Lung (tissue), 12 donors: ENCODE measurements around the gene TICRR. TPM values are rescaled to one million over a fixed set of nuclear protein-coding genes. Genes with fewer than 3 reads are reported as not detected.

Experiments
- ATAC-seq: fragments of 200-7000 bp; cut with Tn5 transposase; one replicate; pipeline ENCODE4 v1.9.1; 2020; ENCODE audit warnings: moderate number of reproducible peaks; ENCODE audit not compliant: insufficient read depth, low FRiP score
- DNase-seq, 3 donors: peaks; one replicate each; pipeline ENCODE4 v3.0.0-alpha.2; 2013 to 2017
- H3K27ac ChIP-seq, 2 donors: one replicate each; pipeline ENCODE4 v1.5.1; 2013; ENCODE audit warnings: mild to moderate bottlenecking in 2 of 2, moderate library complexity in 2 of 2, control low read depth in 1 of 2, inconsistent platforms in 1 of 2, low read depth in 1 of 2, low read length in 1 of 2
- H3K27me3 ChIP-seq, 3 donors: one replicate each; pipeline ENCODE4 v1.5.1; 2013; ENCODE audit warnings: low read length in 2 of 3; ENCODE audit not compliant: control insufficient read depth in 3 of 3, insufficient read depth in 3 of 3
- H3K36me3 ChIP-seq, 4 donors: one replicate each; pipeline ENCODE4 v1.5.1; 2013; ENCODE audit warnings: low read length in 4 of 4, mild to moderate bottlenecking in 1 of 4, moderate library complexity in 1 of 4; ENCODE audit not compliant: control insufficient read depth in 4 of 4, insufficient read depth in 4 of 4
- H3K4me1 ChIP-seq, 5 donors: one replicate each; pipeline ENCODE4 v1.5.1; 2013; ENCODE audit warnings: low read length in 5 of 5, mild to moderate bottlenecking in 2 of 5, moderate library complexity in 1 of 5; ENCODE audit not compliant: control insufficient read depth in 5 of 5, insufficient read depth in 5 of 5
- H3K4me3 ChIP-seq: one replicate; pipeline ENCODE4 v1.5.1; 2013; ENCODE audit warnings: mild to moderate bottlenecking, control low read depth, moderate library complexity
- H3K9ac ChIP-seq, 2 donors: one replicate each; pipeline ENCODE4 v1.5.1; 2013; ENCODE audit warnings: low read length in 2 of 2, control low read depth in 1 of 2; ENCODE audit not compliant: insufficient read depth in 1 of 2
- H3K9me3 ChIP-seq, 4 donors: one replicate each; pipeline ENCODE4 v1.5.1; 2013; ENCODE audit warnings: low read length in 3 of 4, mild to moderate bottlenecking in 1 of 4, moderate library complexity in 1 of 4; ENCODE audit not compliant: control insufficient read depth in 4 of 4, insufficient read depth in 3 of 4
- CTCF ChIP-seq: IDR thresholded peaks from 2 replicates; pipeline ENCODE4 v1.5.1; 2012; ENCODE audit warnings: mild to moderate bottlenecking; ENCODE audit errors: control extremely low read depth, extremely low read depth
- WGBS, 2 donors: extraction: QIAGEN DNeasy Blood & Tissue Kit; methylation state at CpG; one replicate each; pipeline ENCODE4 v1.1.7; 2013; 5-methylcytosine and 5-hydroxymethylcytosine counted together
- polyA plus RNA-seq, 2 donors: library from polyadenylated mRNA; stranded (reverse); fragments of 200-250 nt; gene quantifications; one replicate each; pipeline ENCODE4 v1.2.1, GENCODE V29; 2013
- total RNA-seq, 2 donors: library from RNA; depleted of rRNA in 1 of 2; stranded (reverse); fragments of >200 nt in 1 of 2; gene quantifications; one replicate each; pipeline ENCODE4 v1.2.1, GENCODE V29; 2014 to 2021
- donor health status: control.
- donor health status: control.
- donor health status: Bipolar disorder and iron deficiency.
- donor health status: healthy.
- donor health status: DM: yes; HTN: yes; CAD: no.

TICRR gene
- total and polyA plus RNA-seq, 4 donors: 0.31 to 1.7 (median 0.43) TPM

- Histone ChIP-seq H3K36me3 (no peaks in the 10 kb centered on the region), H3K9ac (peak overlapping the region in 1 of 2 donors; percentile 55), H3K4me3 (peak overlapping the region; percentile 51), H3K4me1 (peaks cover 0 to 15% (median 8%) of the 10 kb centered on the region in 5 donors), H3K9me3 (no peaks in the 10 kb centered on the region), H3K27ac (no peak overlapping the region), H3K27me3 (peaks cover 0 to 2% (median 0%) of the 10 kb centered on the region in 3 donors)
- DNase-seq (peak in 2 of 3 donors; percentile 12 to 14), ATAC-seq (no peak)
- no peak for TF ChIP-seq CTCF
- WGBS, 2 donors: 1 to 2% methylated on average over 51 to 60 of the region's 60 CpGs
Measured at GRCh38 chr15:89575656-89576416, 567 bp downstream of the TICRR start.

DNA sequence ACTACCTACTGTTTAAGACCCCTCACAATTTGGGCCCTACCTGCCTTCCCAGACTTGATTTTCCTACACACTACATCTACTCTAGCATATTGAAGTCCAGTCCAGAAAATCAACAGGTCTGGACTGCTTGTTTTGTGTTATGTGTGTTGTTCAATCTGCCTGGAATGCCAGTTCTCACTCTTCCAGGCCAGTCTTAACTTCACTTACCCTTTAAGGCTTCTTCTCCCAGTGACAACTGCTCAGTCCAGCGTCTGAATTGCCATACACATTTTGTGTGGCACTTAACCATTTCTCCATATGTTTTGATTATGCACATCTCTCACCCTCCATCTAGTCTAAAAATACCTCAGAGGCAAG lies 1.1 kb downstream of the TICRR start:
- Histone ChIP-seq H3K9ac (peak overlapping the region in 1 of 2 donors; percentile 55), H3K9me3 (no peaks in the 10 kb centered on the region), H3K27me3 (no peaks in the 10 kb centered on the region), H3K4me1 (peaks cover 0 to 15% (median 8%) of the 10 kb centered on the region in 5 donors), H3K27ac (no peak overlapping the region), H3K4me3 (no peak overlapping the region), H3K36me3 (no peaks in the 10 kb centered on the region)
- no peak for ATAC-seq
- 13 to 29% methylated on average over 1 of the region's 1 CpG for WGBS, 2 donors
- peak in 2 of 3 donors; percentile 13 to 21 for DNase-seq
- TF ChIP-seq CTCF: no peak

DNA sequence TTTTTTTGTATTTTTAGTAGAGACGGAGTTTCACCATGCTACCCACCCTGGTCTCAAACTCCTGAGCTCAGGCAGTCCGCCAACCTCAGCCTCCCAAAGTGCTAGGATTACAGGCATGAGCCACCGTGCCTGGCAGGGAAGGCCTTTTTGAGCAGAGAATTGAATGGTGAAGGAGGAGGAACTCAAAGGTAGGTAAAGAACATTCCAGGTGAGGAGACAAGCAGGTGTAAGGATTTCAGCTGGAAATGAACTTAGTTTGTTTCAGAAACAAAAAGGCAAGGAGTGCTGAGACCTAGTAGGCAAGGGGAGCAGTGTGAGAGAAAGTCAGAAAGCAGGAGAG lies 2.5 kb downstream of the TICRR start:
- peaks cover 0 to 5% (median 0%) of the 10 kb centered on the region in 4 donors for H3K36me3 ChIP-seq
- 82 to 86% methylated on average over 3 of the region's 3 CpGs for WGBS, 2 donors
- H3K9ac ChIP-seq: no peak overlapping the region
- H3K9me3 ChIP-seq: no peaks in the 10 kb centered on the region
- no peak for DNase-seq
- no peak for TF ChIP-seq CTCF
- no peak overlapping the region for H3K27ac ChIP-seq
- ATAC-seq: no peak
- no peaks in the 10 kb centered on the region for H3K27me3 ChIP-seq
- no peak overlapping the region for H3K4me3 ChIP-seq
- H3K4me1 ChIP-seq: peaks cover 0 to 15% (median 8%) of the 10 kb centered on the region in 5 donors
